Omental fat pad (tissue), 4 donors: ENCODE results near the gene ZBTB11. TPM values are rescaled to one million over a fixed set of nuclear protein-coding genes. Genes with fewer than 3 reads are reported as not detected.
"Not testable (repeated sequence)": the region's sequence is repeated elsewhere in the genome, so short reads cannot be mapped to it uniquely, and the experiment has no call there.

Experiments
- ATAC-seq: fragments of 150-250 bp; one replicate; pipeline ENCODE4 v1.9.1; 2016; ENCODE audit warnings: mild to moderate bottlenecking, moderate library complexity; ENCODE audit not compliant: low FRiP score
- DNase-seq: peaks from one replicate; pipeline ENCODE4 v3.0.0-alpha.2; 2019; ENCODE audit warnings: low spot score
- small RNA-seq: library from RNA; depleted of rRNA; stranded (forward); fragments of <200 nt; gene quantifications from one replicate; pipeline ENCODE3, GENCODE V24; 2016
- total RNA-seq, 4 donors: library from RNA; depleted of rRNA; stranded (reverse); fragments of >200 nt; gene quantifications; one replicate each; pipeline ENCODE4 v1.1.0, GENCODE V29; 2016
- TF ChIP-seq, protein P1 (sequence below), 3 donors: fragments of 450-650 bp; IDR thresholded peaks; one replicate each; pipeline ENCODE4 v1.5.1; 2016 to 2017; ENCODE audit warnings: antibody characterized with exemption in 3 of 3, mild to moderate bottlenecking in 3 of 3, moderate library complexity in 2 of 3

Gene ZBTB11
- total RNA-seq, 4 donors from 2014 or later = 20.8 to 40.2 (median 23.6) TPM

- DNase-seq (no peak), ATAC-seq (no peak)
- TF ChIP-seq, protein P1, sequence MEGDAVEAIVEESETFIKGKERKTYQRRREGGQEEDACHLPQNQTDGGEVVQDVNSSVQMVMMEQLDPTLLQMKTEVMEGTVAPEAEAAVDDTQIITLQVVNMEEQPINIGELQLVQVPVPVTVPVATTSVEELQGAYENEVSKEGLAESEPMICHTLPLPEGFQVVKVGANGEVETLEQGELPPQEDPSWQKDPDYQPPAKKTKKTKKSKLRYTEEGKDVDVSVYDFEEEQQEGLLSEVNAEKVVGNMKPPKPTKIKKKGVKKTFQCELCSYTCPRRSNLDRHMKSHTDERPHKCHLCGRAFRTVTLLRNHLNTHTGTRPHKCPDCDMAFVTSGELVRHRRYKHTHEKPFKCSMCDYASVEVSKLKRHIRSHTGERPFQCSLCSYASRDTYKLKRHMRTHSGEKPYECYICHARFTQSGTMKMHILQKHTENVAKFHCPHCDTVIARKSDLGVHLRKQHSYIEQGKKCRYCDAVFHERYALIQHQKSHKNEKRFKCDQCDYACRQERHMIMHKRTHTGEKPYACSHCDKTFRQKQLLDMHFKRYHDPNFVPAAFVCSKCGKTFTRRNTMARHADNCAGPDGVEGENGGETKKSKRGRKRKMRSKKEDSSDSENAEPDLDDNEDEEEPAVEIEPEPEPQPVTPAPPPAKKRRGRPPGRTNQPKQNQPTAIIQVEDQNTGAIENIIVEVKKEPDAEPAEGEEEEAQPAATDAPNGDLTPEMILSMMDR (IDR thresholded peaks at IDR 0.05) = no peak
Observed at GRCh38 chr3:101611023-101611422, 65.9 kb downstream of the ZBTB11 start.

- not testable (repeated sequence) for ATAC-seq, DNase-seq
Observed at GRCh38 chr3:101605398-101605797, 71.5 kb downstream of the ZBTB11 start.

DNA sequence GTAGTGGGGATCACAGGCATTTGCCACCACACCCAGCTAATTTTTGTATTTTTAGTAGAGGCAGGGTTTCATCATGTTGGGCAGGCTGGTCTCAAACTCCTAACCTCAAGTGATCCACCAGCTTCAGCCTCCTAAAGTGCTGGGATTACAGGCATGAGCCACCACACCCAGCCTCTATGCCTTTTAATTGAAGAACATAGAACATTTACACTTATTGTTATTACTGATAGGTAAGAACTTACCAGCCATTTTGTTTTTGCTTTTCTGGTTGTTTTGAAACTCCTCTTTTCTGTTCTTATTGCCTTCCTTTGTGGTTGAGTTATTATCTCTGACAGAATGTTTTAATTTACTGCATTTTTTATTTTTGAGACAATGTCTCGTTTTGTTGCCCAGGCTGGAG, 73.7 kb downstream of the ZBTB11 start:
- TF ChIP-seq, protein P1 (IDR thresholded peaks at IDR 0.05) = no peak
- ATAC-seq = no peak
- DNase-seq = no peak

- TF ChIP-seq, protein P1 (IDR thresholded peaks at IDR 0.05) = no peak
- ATAC-seq (no peak), DNase-seq (no peak)
Observed at GRCh38 chr3:101602731-101603130, 74.2 kb downstream of the ZBTB11 start.

Small RNA genes lying within 50 kb of the gene (small RNA-seq; reads per million reads assigned to genes)
- gene RF00019 (not detected), gene RNU6-1256P (not detected), gene RNY1P12 (not detected)

Other genes with a start within 250 kb of the ZBTB11 start
- gene SENP7, start 163.9 kb downstream of the ZBTB11 start, total RNA-seq = 10 to 100 TPM in 3 of 4 donors, 1 to 10 TPM in 1; 8.8 to 52.5 (median 15.1) TPM
- gene TRMT10C, start 115.3 kb downstream of the ZBTB11 start, total RNA-seq = 10 to 100 TPM; 17.3 to 38.2 (median 22.4) TPM
- 10 to 100 TPM; 62.6 to 97.9 (median 77.1) TPM for gene PCNP, start 103.0 kb downstream of the ZBTB11 start, total RNA-seq
- 1,000 to 10,000 TPM in 3 of 4 donors, 100 to 1,000 TPM in 1; 998 to 1,447 (median 1,310) TPM for gene RPL24, start 9.6 kb upstream of the ZBTB11 start, total RNA-seq
- 10 to 100 TPM in 1 of 4 donors, 1 to 10 TPM in 3; 5.0 to 10.2 (median 5.3) TPM for gene CEP97, start 47.5 kb upstream of the ZBTB11 start, total RNA-seq
- gene NXPE3, start 102.1 kb upstream of the ZBTB11 start, total RNA-seq = 10 to 100 TPM in 3 of 4 donors, 1 to 10 TPM in 1; 6.5 to 22.9 (median 10.7) TPM
- 100 to 1,000 TPM in 2 of 4 donors, 10 to 100 TPM in 2; 78.2 to 296 (median 108) TPM for gene NFKBIZ, start 172.4 kb upstream of the ZBTB11 start, total RNA-seq